Loucy (cell line): Measurements from ENCODE around the gene HSPA14.

Source experiments
- H2AFZ ChIP-seq: fragments of 200-600 bp; sonication (generic); 2 replicates; pipeline ENCODE4 v1.6.0; 2016; ENCODE audit warnings: antibody characterized with exemption, mild to moderate bottlenecking, low read length, moderate library complexity
- H3F3A ChIP-seq: fragments of 200-600 bp; 2 replicates; pipeline ENCODE4 v1.6.0; 2016; ENCODE audit warnings: antibody characterized with exemption, low read depth, mild to moderate bottlenecking
- H3K27me3 ChIP-seq: fragments of 200-600 bp; sonication (generic); 2 replicates; pipeline ENCODE4 v1.6.1; 2014; ENCODE audit warnings: low read length, mild to moderate bottlenecking; ENCODE audit not compliant: insufficient read depth, poor library complexity, severe bottlenecking
- H3K36me3 ChIP-seq: fragments of 200-600 bp; sonication (generic); 2 replicates; pipeline ENCODE4 v1.6.1; 2016; ENCODE audit warnings: low read length; ENCODE audit not compliant: insufficient read depth
- H3K4me1 ChIP-seq: fragments of 200-600 bp; sonication (generic); 2 replicates; pipeline ENCODE4 v1.5.1; 2014; ENCODE audit warnings: low read length, mild to moderate bottlenecking; ENCODE audit not compliant: insufficient read depth, poor library complexity, severe bottlenecking
- H3K4me2 ChIP-seq: fragments of 200-600 bp; sonication (generic); 2 replicates; pipeline ENCODE4 v1.6.0; 2014; ENCODE audit warnings: antibody characterized with exemption, low read length, low read depth, mild to moderate bottlenecking; ENCODE audit not compliant: poor library complexity, severe bottlenecking
- H3K4me3 ChIP-seq: fragments of 200-600 bp; sonication (generic); 2 replicates; pipeline ENCODE4 v1.5.1; 2014; ENCODE audit warnings: low read length, mild to moderate bottlenecking, mixed read lengths; ENCODE audit not compliant: poor library complexity, severe bottlenecking
- H3K79me2 ChIP-seq: fragments of 200-600 bp; sonication (generic); 2 replicates; pipeline ENCODE4 v1.6.1; 2014; ENCODE audit warnings: low read length; ENCODE audit not compliant: insufficient read depth
- H3K9ac ChIP-seq: fragments of 200-600 bp; sonication (generic); 2 replicates; pipeline ENCODE4 v1.6.0; 2014; ENCODE audit warnings: mild to moderate bottlenecking, low read depth, low read length, moderate library complexity; ENCODE audit not compliant: poor library complexity, severe bottlenecking
- H3K9me2 ChIP-seq: fragments of 200-600 bp; sonication (generic); replicated peaks from 2 replicates; pipeline ENCODE4 v1.6.1; 2016; ENCODE audit warnings: low read depth, low read length, mixed read lengths
- H3K9me3 ChIP-seq: fragments of 200-600 bp; sonication (generic); 2 replicates; pipeline ENCODE4 v1.6.1; 2014; ENCODE audit warnings: mild to moderate bottlenecking, antibody characterized with exemption, low read length, low read depth; ENCODE audit not compliant: insufficient read depth
- H4K20me1 ChIP-seq: fragments of 200-600 bp; sonication (generic); 2 replicates; pipeline ENCODE4 v1.6.0; 2014; ENCODE audit warnings: antibody characterized with exemption, low read length, mild to moderate bottlenecking; ENCODE audit not compliant: insufficient read depth, poor library complexity, severe bottlenecking
- CTCF ChIP-seq: fragments of 200-600 bp; sonication (generic); conservative IDR thresholded peaks from 2 replicates; pipeline ENCODE4 v1.5.1; 2014; ENCODE audit warnings: mild to moderate bottlenecking, antibody characterized with exemption, low read length
- EZH2phosphoT487 ChIP-seq: fragments of 200-600 bp; IDR thresholded peaks from 2 replicates; pipeline ENCODE4 v1.6.1; 2018; ENCODE audit warnings: antibody characterized with exemption, mild to moderate bottlenecking, moderate library complexity, borderline replicate concordance

HSPA14 gene

GRCh38 chr10:14838582-14839304 is 637 bp downstream of the HSPA14 start:
- Histone ChIP-seq H3F3A (no peaks in the 10 kb centered on the region), H3K79me2 (peaks cover 56% of the 10 kb centered on the region), H3K9me3 (no peaks in the 10 kb centered on the region), H3K36me3 (peaks cover 38% of the 10 kb centered on the region; the same call in 1 of the 2 replicates), H3K9ac (peak overlapping the region; percentile 98), H3K4me1 (peaks cover 27% of the 10 kb centered on the region), H3K4me2 (peak overlapping the region; percentile 96), H3K4me3 (peak overlapping the region; percentile 85), H3K9me2 (no peaks in the 10 kb centered on the region), H3K27me3 (no peaks in the 10 kb centered on the region), H4K20me1 (peaks cover 44% of the 10 kb centered on the region), H2AFZ (peak overlapping the region; percentile 96)
- TF ChIP-seq EZH2phosphoT487, result no peak
- no peak for TF ChIP-seq CTCF

GRCh38 chr10:14839305-14839695 is 1.2 kb downstream of the HSPA14 start:
- H2AFZ ChIP-seq, result no peak overlapping the region
- no peaks in the 10 kb centered on the region for H3K9me2 ChIP-seq
- H3K27me3 ChIP-seq, result no peaks in the 10 kb centered on the region
- no peaks in the 10 kb centered on the region for H3F3A ChIP-seq
- H3K4me2 ChIP-seq, result peak overlapping the region; percentile 96
- H3K79me2 ChIP-seq, result peaks cover 61% of the 10 kb centered on the region
- peaks cover 43% of the 10 kb centered on the region; the same call in 1 of the 2 replicates for H3K36me3 ChIP-seq
- peak overlapping the region; percentile 98 for H3K9ac ChIP-seq
- H3K4me3 ChIP-seq, result peak overlapping the region; percentile 85
- TF ChIP-seq CTCF (no peak), EZH2phosphoT487 (no peak)
- H3K9me3 ChIP-seq, result no peaks in the 10 kb centered on the region
- H3K4me1 ChIP-seq, result peaks cover 31% of the 10 kb centered on the region
- H4K20me1 ChIP-seq, result peaks cover 49% of the 10 kb centered on the region

GRCh38 chr10:14840178-14840577 is 2.1 kb downstream of the HSPA14 start:
- Histone ChIP-seq H3K4me1 (peaks cover 31% of the 10 kb centered on the region), H2AFZ (no peak overlapping the region), H3K9ac (peak overlapping the region; percentile 98), H3K4me3 (peak overlapping the region; percentile 85), H3K9me3 (no peaks in the 10 kb centered on the region), H3F3A (no peaks in the 10 kb centered on the region), H3K4me2 (peak overlapping the region; percentile 96), H4K20me1 (peaks cover 56% of the 10 kb centered on the region), H3K9me2 (no peaks in the 10 kb centered on the region), H3K36me3 (peaks cover 45% of the 10 kb centered on the region; the same call in 1 of the 2 replicates), H3K27me3 (no peaks in the 10 kb centered on the region), H3K79me2 (peaks cover 62% of the 10 kb centered on the region)
- TF ChIP-seq CTCF, result no peak
- no peak for TF ChIP-seq EZH2phosphoT487
